GM18858 (cell line): ENCODE data around the gene CST11.
"Not testable (repeated sequence)": the region's sequence is repeated elsewhere in the genome, so short reads cannot be mapped to it uniquely, and the experiment has no call there.

Source experiments
- ATAC-seq: cut with Tn5 transposase; IDR thresholded peaks from one replicate; pipeline ENCODE4 v1.9.1; 2021; ENCODE audit not compliant: unreplicated experiment

Gene CST11

GRCh38 chr20:23452776-23453175 is at the start of gene CST11:
Gene CST11 (minus strand): TSS chr20:23452876. CDS start chr20:23452811, 65 bp downstream.
- ATAC-seq = no peak

GRCh38 chr20:23501926-23502325 is 49.2 kb upstream of the CST11 start:
- no peak for ATAC-seq

GRCh38 chr20:23497536-23497935 is 44.9 kb upstream of the CST11 start:
- ATAC-seq = no peak

GRCh38 chr20:23493172-23493772 is 40.6 kb upstream of the CST11 start:
- no peak for ATAC-seq

GRCh38 chr20:23492292-23492691 is 39.6 kb upstream of the CST11 start:
- ATAC-seq = no peak

- no peak for ATAC-seq
Observed at GRCh38 chr20:23490817-23491216, 38.1 kb upstream of the CST11 start, which contains the start of gene CST8. Gene CST8 (plus strand): TSS chr20:23491117. CDS start chr20:23491668, 551 bp downstream.

GRCh38 chr20:23488996-23489395 is 36.3 kb upstream of the CST11 start:
- ATAC-seq = no peak

- ATAC-seq = no peak
Observed at GRCh38 chr20:23488470-23488869, 35.8 kb upstream of the CST11 start.

GRCh38 chr20:23484081-23484480 is 31.4 kb upstream of the CST11 start:
- ATAC-seq = no peak

GRCh38 chr20:23482138-23482537 is 29.5 kb upstream of the CST11 start:
- no peak for ATAC-seq

GRCh38 chr20:23479043-23479442 is 26.4 kb upstream of the CST11 start:
- no peak for ATAC-seq

GRCh38 chr20:23477223-23477622 is 24.5 kb upstream of the CST11 start:
- no peak for ATAC-seq

- ATAC-seq = no peak
Observed at GRCh38 chr20:23476015-23476754, 23.5 kb upstream of the CST11 start.

- no peak for ATAC-seq
Observed at GRCh38 chr20:23475395-23475794, 22.7 kb upstream of the CST11 start.

GRCh38 chr20:23473293-23473692 is 20.6 kb upstream of the CST11 start:
- ATAC-seq = not testable (repeated sequence)

- ATAC-seq = not testable (repeated sequence)
Observed at GRCh38 chr20:23472306-23472705, 19.6 kb upstream of the CST11 start.

- ATAC-seq = not testable (repeated sequence)
Observed at GRCh38 chr20:23466961-23467360, 14.3 kb upstream of the CST11 start.

GRCh38 chr20:23461180-23461579 is 8.5 kb upstream of the CST11 start:
- no peak for ATAC-seq

- no peak for ATAC-seq
Observed at GRCh38 chr20:23459461-23460150, 6.9 kb upstream of the CST11 start.

- no peak for ATAC-seq
Observed at GRCh38 chr20:23456873-23457272, 4.2 kb upstream of the CST11 start.

- ATAC-seq = no peak
Observed at GRCh38 chr20:23456409-23456808, 3.7 kb upstream of the CST11 start.

GRCh38 chr20:23455639-23456038 is 3.0 kb upstream of the CST11 start:
- no peak for ATAC-seq
